ENCODE results near the gene CLN3. TPM values are rescaled to one million over a fixed set of nuclear protein-coding genes. Genes with fewer than 3 reads are reported as not detected.
"Not testable (repeated sequence)": the region's sequence is repeated elsewhere in the genome, so short reads cannot be mapped to it uniquely, and the experiment has no call there.

The CLN3 gene
- total RNA-seq, 1 experiment from 2014 or later, result 60.9 TPM

DNA sequence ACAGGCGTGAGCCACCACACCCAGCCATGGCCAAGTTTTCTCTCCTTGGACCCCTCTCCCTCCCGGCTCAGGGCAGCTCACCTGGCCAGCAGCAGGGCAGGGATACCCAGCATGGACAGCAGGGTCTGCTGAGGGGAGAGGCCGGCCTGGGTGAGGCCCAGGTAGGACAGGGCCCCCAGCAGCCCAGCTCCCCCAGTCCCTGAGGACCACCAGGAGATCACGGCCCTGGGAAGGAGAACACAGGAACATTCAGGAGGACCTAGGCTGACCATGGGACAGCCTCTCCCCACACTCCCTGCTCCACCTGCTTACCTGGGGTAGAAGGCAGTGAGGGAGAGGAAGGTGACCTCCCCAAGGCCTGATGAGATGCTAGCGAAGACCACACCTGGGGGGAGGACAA is 5.6 kb downstream of the CLN3 start:
- H3K4me3 ChIP-seq (ENCODE audit: low read depth in 2 of 2, low read length in 2 of 2), result no peak overlapping the region
- intact Hi-C loops (cut with micrococcal nuclease; ENCODE audit: unreplicated experiment), result no loop called here
- ChIA-PET CTCF (no interaction called here), POLR2A (no interaction called here)
- H3K27ac ChIP-seq (ENCODE audit: low read length), result no peak overlapping the region
- H3K9me3 ChIP-seq (ENCODE audit: control insufficient read depth, insufficient read depth, low read depth, low read length), result no peaks in the 10 kb centered on the region
- no peaks in the 10 kb centered on the region for H3K27me3 ChIP-seq (ENCODE audit: control insufficient read depth, insufficient read depth, low read length)
- no peak for ATAC-seq
- in situ Hi-C loops (cut with HindIII; ENCODE audit: low pct_unique_long_range_greater_than_20kb, low sequenced_read_pairs), result no loop called here
- peaks cover 4% of the 10 kb centered on the region for H3K4me1 ChIP-seq (ENCODE audit: control insufficient read depth, insufficient read depth, low read length)
- DNase-seq (ENCODE audit: low read depth, low spot score), result no peak
- no peaks in the 10 kb centered on the region; the same call in 1 of the 2 replicates for H3K36me3 ChIP-seq (ENCODE audit: control insufficient read depth, insufficient read depth, low read length)
- BruUV-seq (replicated peaks), result no TSS peak
- TF ChIP-seq, protein P1, sequence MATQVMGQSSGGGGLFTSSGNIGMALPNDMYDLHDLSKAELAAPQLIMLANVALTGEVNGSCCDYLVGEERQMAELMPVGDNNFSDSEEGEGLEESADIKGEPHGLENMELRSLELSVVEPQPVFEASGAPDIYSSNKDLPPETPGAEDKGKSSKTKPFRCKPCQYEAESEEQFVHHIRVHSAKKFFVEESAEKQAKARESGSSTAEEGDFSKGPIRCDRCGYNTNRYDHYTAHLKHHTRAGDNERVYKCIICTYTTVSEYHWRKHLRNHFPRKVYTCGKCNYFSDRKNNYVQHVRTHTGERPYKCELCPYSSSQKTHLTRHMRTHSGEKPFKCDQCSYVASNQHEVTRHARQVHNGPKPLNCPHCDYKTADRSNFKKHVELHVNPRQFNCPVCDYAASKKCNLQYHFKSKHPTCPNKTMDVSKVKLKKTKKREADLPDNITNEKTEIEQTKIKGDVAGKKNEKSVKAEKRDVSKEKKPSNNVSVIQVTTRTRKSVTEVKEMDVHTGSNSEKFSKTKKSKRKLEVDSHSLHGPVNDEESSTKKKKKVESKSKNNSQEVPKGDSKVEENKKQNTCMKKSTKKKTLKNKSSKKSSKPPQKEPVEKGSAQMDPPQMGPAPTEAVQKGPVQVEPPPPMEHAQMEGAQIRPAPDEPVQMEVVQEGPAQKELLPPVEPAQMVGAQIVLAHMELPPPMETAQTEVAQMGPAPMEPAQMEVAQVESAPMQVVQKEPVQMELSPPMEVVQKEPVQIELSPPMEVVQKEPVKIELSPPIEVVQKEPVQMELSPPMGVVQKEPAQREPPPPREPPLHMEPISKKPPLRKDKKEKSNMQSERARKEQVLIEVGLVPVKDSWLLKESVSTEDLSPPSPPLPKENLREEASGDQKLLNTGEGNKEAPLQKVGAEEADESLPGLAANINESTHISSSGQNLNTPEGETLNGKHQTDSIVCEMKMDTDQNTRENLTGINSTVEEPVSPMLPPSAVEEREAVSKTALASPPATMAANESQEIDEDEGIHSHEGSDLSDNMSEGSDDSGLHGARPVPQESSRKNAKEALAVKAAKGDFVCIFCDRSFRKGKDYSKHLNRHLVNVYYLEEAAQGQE (IDR thresholded peaks at IDR 0.05; ENCODE audit: insufficient read depth in 1 of 2, low read depth in 2 of 2, low read length in 1 of 2), result no peak
- TF ChIP-seq POLR2AphosphoS5 (IDR thresholded peaks at IDR 0.05; ENCODE audit: low read depth, low read length) (no peak), SIN3A (IDR thresholded peaks at IDR 0.05; ENCODE audit: borderline replicate concordance, insufficient read depth, low read depth, low read length) (no peak), TCF7L2 (IDR thresholded peaks at IDR 0.05; ENCODE audit: low read depth, low read length) (no peak)
- TF ChIP-seq, protein P2, sequence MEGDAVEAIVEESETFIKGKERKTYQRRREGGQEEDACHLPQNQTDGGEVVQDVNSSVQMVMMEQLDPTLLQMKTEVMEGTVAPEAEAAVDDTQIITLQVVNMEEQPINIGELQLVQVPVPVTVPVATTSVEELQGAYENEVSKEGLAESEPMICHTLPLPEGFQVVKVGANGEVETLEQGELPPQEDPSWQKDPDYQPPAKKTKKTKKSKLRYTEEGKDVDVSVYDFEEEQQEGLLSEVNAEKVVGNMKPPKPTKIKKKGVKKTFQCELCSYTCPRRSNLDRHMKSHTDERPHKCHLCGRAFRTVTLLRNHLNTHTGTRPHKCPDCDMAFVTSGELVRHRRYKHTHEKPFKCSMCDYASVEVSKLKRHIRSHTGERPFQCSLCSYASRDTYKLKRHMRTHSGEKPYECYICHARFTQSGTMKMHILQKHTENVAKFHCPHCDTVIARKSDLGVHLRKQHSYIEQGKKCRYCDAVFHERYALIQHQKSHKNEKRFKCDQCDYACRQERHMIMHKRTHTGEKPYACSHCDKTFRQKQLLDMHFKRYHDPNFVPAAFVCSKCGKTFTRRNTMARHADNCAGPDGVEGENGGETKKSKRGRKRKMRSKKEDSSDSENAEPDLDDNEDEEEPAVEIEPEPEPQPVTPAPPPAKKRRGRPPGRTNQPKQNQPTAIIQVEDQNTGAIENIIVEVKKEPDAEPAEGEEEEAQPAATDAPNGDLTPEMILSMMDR (IDR thresholded peaks at IDR 0.05), result no peak

DNA sequence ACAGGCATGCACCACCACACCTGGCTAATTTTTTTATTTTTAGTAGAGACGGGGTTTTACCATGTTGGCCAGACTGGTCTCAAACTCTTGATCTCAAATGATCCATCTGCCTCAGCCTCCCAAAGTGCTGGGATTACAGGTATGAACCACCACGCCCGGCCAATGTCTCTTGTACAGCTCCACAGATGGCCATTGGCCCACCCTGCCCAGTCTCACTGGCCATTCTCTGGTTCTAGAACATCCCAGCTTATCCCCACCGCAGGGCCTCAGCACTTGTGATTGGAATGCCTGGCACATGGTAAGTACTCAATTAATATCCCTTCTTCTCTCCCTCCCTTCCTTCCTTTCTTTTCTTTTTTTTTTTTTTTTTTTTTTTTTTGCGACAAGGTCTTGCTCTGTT is 8.5 kb downstream of the CLN3 start:
- H3K4me3 ChIP-seq (ENCODE audit: low read depth in 2 of 2, low read length in 2 of 2); H3K36me3 ChIP-seq (ENCODE audit: control insufficient read depth, insufficient read depth, low read length); DNase-seq (ENCODE audit: low read depth, low spot score); intact Hi-C loops (cut with micrococcal nuclease; ENCODE audit: unreplicated experiment); H3K27ac ChIP-seq (ENCODE audit: low read length); ATAC-seq; BruUV-seq (replicated peaks); H3K9me3 ChIP-seq (ENCODE audit: control insufficient read depth, insufficient read depth, low read depth, low read length); CTCF ChIA-PET; H3K4me1 ChIP-seq (ENCODE audit: control insufficient read depth, insufficient read depth, low read length); H3K27me3 ChIP-seq (ENCODE audit: control insufficient read depth, insufficient read depth, low read length); POLR2A ChIA-PET; in situ Hi-C loops (cut with HindIII; ENCODE audit: low pct_unique_long_range_greater_than_20kb, low sequenced_read_pairs): not testable (repeated sequence)

DNA sequence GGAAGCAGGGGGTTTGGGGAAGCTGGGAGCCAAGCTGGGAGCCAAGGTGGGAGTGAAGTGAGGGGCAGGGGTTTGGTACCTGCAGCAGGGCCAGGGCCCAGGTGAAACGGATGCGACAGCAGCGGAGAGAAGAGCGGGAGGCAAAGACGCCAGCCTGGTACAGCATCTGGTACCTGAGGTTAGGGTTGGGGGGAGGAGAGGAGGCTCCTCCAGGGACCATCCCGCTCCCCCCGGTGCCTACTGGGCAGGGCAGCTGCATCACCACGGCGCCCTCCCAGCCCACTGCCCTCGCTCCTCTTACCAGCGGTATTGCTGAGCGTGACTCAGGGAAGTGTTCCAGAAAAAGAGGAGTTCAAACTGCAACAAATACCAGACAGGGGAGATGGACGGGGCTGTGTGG is 9.8 kb downstream of the CLN3 start:
- Histone ChIP-seq H3K36me3 (ENCODE audit: control insufficient read depth, insufficient read depth, low read length) (no peaks in the 10 kb centered on the region; the same call in 1 of the 2 replicates), H3K27ac (ENCODE audit: low read length) (no peak overlapping the region), H3K4me3 (ENCODE audit: low read depth in 2 of 2, low read length in 2 of 2) (no peak overlapping the region), H3K27me3 (ENCODE audit: control insufficient read depth, insufficient read depth, low read length) (no peaks in the 10 kb centered on the region), H3K4me1 (ENCODE audit: control insufficient read depth, insufficient read depth, low read length) (no peaks in the 10 kb centered on the region), H3K9me3 (ENCODE audit: control insufficient read depth, insufficient read depth, low read depth, low read length) (no peaks in the 10 kb centered on the region)
- POLR2A ChIA-PET, result no interaction called here
- CTCF ChIA-PET, result no interaction called here
- intact Hi-C loops (cut with micrococcal nuclease; ENCODE audit: unreplicated experiment), result no loop called here
- in situ Hi-C loops (cut with HindIII; ENCODE audit: low pct_unique_long_range_greater_than_20kb, low sequenced_read_pairs), result no loop called here
- TF ChIP-seq SIN3A (IDR thresholded peaks at IDR 0.05; ENCODE audit: borderline replicate concordance, insufficient read depth, low read depth, low read length) (no peak), TCF7L2 (IDR thresholded peaks at IDR 0.05; ENCODE audit: low read depth, low read length) (no peak), POLR2AphosphoS5 (IDR thresholded peaks at IDR 0.05; ENCODE audit: low read depth, low read length) (no peak)
- TF ChIP-seq, protein P2 (IDR thresholded peaks at IDR 0.05), result no peak
- TF ChIP-seq, protein P1 (IDR thresholded peaks at IDR 0.05; ENCODE audit: insufficient read depth in 1 of 2, low read depth in 2 of 2, low read length in 1 of 2), result no peak
- DNase-seq (ENCODE audit: low read depth, low spot score), result no peak
- no TSS peak for BruUV-seq (replicated peaks)
- no peak for ATAC-seq

All from Panc1 (cell line).